HG02870 (cell line): ENCODE measurements around the gene HCFC1R1.
"Not testable (repeated sequence)": the region's sequence is repeated elsewhere in the genome, so short reads cannot be mapped to it uniquely, and the experiment has no call there.

ENCODE experiments used
- ATAC-seq: cut with Tn5 transposase; IDR thresholded peaks from one replicate; pipeline ENCODE4 v1.9.1; 2021; ENCODE audit warnings: mild to moderate bottlenecking, moderate library complexity; ENCODE audit not compliant: unreplicated experiment

The HCFC1R1 gene, protein sequence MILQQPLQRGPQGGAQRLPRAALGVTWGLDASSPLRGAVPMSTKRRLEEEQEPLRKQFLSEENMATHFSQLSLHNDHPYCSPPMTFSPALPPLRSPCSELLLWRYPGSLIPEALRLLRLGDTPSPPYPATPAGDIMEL

GRCh38 chr16:3023669-3024478, at the start of gene HCFC1R1, which contains the start of gene THOC6:
TSS of gene HCFC1R1 (minus strand) at chr16:3023942. CDS start at chr16:3023941, 1 bp downstream.
TSS of gene THOC6 (plus strand) at chr16:3024035. CDS start at chr16:3024327, 292 bp downstream.
- ATAC-seq = peak; percentile 75

DNA sequence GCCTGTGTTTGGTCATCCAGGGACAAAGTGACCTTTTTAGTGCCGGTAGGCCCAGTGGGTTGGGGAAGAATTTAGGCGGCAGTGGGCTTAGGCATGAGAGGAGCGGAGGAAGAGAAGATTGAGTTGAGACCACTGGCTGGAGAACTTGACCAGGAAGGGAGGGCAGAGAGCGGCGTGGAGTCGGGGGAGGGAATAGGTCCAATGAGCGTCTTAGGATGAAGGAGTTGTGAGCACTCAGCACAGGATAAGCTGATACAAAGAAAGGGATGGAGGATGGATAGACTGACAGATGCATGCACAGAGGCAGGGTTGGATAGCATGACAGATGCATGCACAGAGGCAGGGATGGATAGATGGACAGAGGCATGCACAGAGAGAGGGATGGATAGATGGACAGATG, 49.7 kb upstream of the HCFC1R1 start:
- ATAC-seq = no peak

DNA sequence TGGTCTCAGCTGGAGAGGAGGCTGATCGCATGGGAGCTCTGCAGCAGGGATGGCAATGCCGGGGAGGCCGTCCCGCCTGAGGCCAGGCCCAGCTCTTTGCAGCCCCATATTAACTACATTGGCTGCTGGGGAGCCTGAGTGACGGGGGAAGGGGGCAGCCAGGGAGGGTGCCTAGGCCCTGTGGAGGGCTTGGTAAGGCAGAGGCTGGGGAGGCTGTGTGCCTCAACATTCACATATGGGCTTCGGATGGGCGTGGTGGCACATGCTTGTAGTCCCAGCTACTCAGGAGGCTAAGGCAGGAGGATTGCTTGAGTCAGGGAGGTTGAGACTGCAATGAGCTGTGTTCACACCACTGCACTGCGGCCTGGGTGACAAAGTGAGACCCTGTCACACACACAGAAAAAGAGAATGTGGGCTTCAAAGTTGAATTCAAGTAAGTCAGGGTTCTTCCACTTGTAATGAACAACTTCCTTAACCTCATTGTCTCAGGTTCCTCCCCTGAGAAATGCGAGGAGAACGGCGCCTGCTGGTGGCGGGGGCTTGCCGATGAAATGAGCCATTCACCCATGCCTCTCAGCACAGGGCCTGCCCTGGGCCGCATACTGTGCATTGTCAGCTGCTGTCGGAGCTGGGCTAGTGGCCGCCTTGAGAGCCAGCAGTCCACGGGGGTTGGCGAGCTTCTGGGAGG, 49.0 kb upstream of the HCFC1R1 start:
- ATAC-seq = not testable (repeated sequence)

DNA sequence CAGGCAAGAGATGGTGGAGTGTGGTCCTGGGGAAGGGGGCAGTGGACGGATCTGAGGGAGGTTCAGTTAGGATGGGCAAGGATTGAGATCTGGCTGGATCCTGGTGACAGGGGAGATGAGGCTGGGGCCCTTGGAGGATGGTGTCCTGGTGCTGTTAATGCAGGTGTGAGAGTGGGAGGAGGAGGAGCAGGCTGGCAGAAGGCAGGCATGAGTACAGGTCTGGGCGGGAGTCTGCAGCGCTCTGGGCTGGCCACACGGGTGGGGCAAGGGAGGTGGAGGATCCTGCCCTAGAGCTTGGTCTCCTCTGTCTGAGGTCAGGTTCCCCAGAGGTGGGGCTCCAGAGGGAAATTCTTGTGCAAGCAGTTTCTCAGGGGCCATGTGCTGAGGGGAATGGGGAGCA, 48.4 kb upstream of the HCFC1R1 start:
- not testable (repeated sequence) for ATAC-seq

DNA sequence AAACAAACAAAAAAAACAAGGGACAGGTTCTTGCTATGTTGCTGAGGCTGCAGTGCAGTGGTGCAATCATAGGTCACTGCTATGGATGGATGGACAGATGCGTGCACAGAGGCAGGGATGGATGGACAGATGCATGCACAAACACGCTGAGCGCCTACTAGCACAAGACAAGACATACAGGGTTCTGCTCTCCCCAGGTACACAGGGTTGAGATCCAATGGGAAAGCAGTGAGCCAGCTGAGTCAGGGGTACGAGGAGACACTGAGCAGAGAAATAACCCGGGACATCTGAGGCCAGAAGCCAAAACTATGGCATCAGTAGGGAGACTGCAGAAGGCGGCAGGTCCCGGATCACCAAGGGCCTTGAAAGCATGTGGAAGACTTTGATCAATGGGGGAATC, 47.9 kb upstream of the HCFC1R1 start:
- no peak for ATAC-seq

DNA sequence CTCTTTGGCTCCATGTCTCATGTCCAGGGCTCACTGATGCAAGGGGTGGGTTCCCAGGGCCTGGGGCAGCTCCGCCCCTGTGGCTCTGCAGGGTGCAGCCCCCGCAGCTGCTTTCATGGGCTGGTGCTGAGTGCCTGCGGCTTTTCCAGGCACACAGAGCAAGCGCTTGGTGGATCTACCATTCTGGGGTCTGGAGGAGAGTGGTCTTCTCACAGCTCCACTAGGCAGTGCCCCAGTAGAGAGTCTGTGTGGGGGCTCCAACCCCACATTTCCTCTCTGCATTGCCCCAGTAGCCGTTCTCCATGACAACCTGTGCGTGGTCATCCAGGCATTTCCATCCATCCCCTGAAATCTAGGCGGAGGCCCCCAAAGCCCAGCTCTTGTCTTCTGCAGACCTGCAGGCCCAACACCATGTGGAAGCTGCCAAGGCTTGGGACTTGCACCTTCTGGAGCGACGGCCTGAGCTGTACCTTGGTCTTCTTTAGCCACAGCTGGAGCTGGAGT, 46.9 kb upstream of the HCFC1R1 start:
- ATAC-seq = no peak

DNA sequence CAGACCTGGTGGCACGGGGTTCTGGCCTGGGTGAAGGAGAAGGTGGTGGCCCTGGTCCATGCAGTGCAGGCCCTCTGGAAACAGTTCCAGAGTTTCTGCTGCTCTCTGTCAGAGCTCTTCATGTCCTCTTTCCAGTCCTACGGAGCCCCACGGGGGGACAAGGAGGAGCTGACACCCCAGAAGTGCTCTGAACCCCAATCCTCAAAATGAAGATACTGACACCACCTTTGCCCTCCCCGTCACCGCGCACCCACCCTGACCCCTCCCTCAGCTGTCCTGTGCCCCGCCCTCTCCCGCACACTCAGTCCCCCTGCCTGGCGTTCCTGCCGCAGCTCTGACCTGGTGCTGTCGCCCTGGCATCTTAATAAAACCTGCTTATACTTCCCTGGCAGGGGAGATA, 45.4 kb upstream of the HCFC1R1 start:
- ATAC-seq = not testable (repeated sequence)

DNA sequence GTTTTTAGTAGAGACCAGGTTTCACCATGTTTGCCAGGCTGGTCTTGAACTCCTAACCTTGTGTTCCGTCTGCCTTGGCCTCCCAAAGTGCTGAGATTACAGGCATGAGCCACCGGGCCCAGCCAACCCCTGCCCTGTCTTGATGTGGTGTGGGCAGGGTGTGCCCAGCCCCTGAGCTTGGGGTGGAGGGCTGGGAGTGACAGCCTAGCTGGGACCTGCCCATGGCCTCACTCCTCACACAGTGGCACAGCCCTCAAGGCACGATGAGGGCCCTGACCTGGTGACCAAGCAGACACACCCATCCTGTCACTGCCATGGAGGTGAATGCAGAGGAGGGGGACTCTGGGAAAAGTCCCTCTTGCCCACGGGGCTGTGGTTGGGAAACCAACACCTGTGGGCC, 44.7 kb upstream of the HCFC1R1 start:
- no peak for ATAC-seq

GRCh38 chr16:3066440-3066748, 42.7 kb upstream of the HCFC1R1 start:
- ATAC-seq = no peak

GRCh38 chr16:3065742-3066439, 42.1 kb upstream of the HCFC1R1 start:
- no peak for ATAC-seq

- ATAC-seq = no peak
Observed at GRCh38 chr16:3065069-3065741, 41.5 kb upstream of the HCFC1R1 start, which contains the start of gene IL32. TSS of gene IL32 (plus strand) at chr16:3065640. CDS start at chr16:3065812, 172 bp downstream.

- no peak for ATAC-seq
Observed at GRCh38 chr16:3063625-3064386, 40.1 kb upstream of the HCFC1R1 start.

DNA sequence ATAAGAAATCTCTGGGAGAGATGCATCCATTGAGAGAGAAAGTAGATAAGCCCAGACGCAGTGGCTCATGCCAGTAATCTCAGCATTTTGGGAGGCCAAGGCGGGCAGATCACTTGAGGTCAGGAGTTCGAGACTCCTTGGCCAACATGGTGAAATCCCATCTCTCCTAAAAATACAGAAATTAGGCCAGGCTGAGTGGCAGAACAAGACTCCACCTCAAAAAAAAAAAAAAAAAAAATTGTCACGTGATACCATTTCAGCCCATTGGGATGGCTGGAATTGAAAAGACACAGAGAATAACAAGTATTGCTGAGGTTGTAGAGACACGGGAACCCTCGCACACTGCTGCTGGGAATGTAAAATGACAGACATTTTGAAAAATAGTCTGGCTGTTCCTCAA, 38.8 kb upstream of the HCFC1R1 start:
- no peak for ATAC-seq

- ATAC-seq = no peak
Observed at GRCh38 chr16:3060339-3061127, 36.8 kb upstream of the HCFC1R1 start.

- ATAC-seq = no peak
Observed at GRCh38 chr16:3059723-3060242, 36.0 kb upstream of the HCFC1R1 start.

DNA sequence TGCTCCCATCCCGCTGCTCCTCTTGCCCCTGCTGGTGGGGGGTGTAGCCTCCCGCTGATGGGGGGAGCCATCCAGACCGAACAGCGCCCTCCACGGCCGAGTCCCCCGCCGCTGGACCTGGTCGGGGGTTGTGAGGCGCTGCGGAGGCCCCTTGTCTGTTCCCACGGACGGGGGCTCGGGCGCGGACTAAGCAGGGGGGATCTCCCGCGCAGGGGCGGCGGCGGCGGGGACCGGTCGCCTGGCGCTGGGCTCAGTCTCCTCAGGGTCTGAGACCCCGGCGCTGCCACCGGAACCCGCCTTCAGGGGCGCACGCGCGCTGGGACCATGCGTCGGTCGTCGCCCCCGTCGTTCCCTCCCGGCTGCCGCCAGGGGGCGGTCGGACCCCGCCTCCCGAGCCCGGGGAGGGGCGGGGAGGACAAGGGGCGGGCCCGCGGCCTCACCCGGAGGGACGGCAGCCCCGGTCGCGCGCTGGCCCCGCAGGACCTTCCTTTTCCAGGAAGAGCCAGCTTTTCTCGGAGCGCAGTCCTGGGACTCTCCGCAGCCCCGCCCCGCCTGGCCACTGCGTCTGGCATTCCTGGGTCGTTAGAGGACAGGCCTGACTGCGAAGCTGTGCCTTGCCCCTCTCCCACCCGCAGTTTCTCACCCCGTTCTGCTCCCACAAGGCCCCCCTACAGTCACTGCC, 35.4 kb upstream of the HCFC1R1 start:
- peak; percentile 58 for ATAC-seq

DNA sequence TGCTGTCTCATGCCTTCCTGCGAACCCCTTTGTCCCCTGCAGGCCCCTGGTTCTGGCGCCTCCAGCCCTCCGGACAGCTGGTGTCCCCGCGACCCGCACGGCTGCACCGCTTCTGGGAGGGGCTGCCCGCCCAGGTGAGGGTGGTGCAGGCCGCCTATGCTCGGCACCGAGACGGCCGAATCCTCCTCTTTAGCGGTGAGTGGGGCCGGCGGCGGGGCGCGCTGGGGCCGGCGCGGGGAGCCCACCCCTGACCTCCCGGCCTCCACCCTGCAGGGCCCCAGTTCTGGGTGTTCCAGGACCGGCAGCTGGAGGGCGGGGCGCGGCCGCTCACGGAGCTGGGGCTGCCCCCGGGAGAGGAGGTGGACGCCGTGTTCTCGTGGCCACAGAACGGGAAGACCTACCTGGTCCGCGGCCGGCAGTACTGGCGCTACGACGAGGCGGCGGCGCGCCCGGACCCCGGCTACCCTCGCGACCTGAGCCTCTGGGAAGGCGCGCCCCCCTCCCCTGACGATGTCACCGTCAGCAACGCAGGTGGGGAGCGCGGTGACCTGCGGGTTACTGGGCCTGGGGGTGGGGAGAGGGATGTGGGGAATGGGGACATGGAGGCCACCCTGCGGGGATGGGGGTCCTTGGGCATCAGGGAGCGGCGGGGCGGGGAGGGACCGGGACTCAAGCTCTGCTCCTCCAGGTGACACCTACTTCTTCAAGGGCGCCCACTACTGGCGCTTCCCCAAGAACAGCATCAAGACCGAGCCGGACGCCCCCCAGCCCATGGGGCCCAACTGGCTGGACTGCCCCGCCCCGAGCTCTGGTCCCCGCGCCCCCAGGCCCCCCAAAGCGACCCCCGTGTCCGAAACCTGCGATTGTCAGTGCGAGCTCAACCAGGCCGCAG, 34.6 kb upstream of the HCFC1R1 start:
- no peak for ATAC-seq
